Lower leg skin (tissue), 3 donors: ENCODE data around the gene AXIN2.

Experiments used
- CTCF ChIP-seq, 3 donors: fragments of 450-650 bp; IDR thresholded peaks; one replicate each; pipeline ENCODE4 v1.5.1; 2016; ENCODE audit warnings: antibody characterized with exemption in 3 of 3, mild to moderate bottlenecking in 3 of 3, moderate library complexity in 2 of 3
- POLR2A ChIP-seq, 2 donors: fragments of 450-650 bp; IDR thresholded peaks; one replicate each; pipeline ENCODE4 v1.6.1; 2016 to 2017; ENCODE audit warnings: antibody characterized with exemption in 2 of 2, mild to moderate bottlenecking in 1 of 2, moderate library complexity in 1 of 2

- TF ChIP-seq CTCF (IDR thresholded peaks at IDR 0.05) (no peak), POLR2A (IDR thresholded peaks at IDR 0.05) (no peak)
These were observed 33.7 kb upstream of the AXIN2 start for GRCh38 chr17:65595071-65595656.
